Calu3 (cell line): ENCODE measurements around the gene AKAP12. TPM values are rescaled to one million over a fixed set of nuclear protein-coding genes. Genes with fewer than 3 reads are reported as not detected.

Experiments
- BruUV-seq: library from RNA; stranded (reverse); fragments of 400-500 nt; replicated peaks from 2 replicates; lab custom pipeline; 2021; lab: Mats Ljungman, UMichigan
- CTCF ChIA-PET: fragments of 300-600 bp; sonication (Branson Sonifier 250); formaldehyde crosslinking; loops from one replicate; lab custom pipeline; 2022; ENCODE audit warnings: antibody characterized with exemption; lab: Charles Lee
- DNase-seq: peaks from one replicate; pipeline ENCODE4 v3.0.0; 2022
- H3K27ac Mint-ChIP-seq: one replicate; pipeline ENCODE4 v1.8.0; 2022; ENCODE audit warnings: mixed read lengths; ENCODE audit not compliant: unreplicated experiment
- H3K27me3 Mint-ChIP-seq: one replicate; pipeline ENCODE4 v1.8.0; 2022; ENCODE audit warnings: mixed read lengths; ENCODE audit not compliant: unreplicated experiment
- H3K36me3 Mint-ChIP-seq: one replicate; pipeline ENCODE4 v1.8.0; 2022; ENCODE audit warnings: mild to moderate bottlenecking, moderate library complexity, mixed read lengths; ENCODE audit not compliant: insufficient read depth, unreplicated experiment
- H3K4me1 Mint-ChIP-seq: one replicate; pipeline ENCODE4 v1.8.0; 2022; ENCODE audit warnings: mild to moderate bottlenecking, low read depth, mixed read lengths; ENCODE audit not compliant: unreplicated experiment
- H3K4me3 Mint-ChIP-seq: one replicate; pipeline ENCODE4 v1.8.0; 2022; ENCODE audit warnings: mild to moderate bottlenecking, low read depth, moderate library complexity, mixed read lengths; ENCODE audit not compliant: unreplicated experiment
- H3K9me3 Mint-ChIP-seq: one replicate; pipeline ENCODE4 v1.8.0; 2022; ENCODE audit warnings: low read depth, mixed read lengths; ENCODE audit not compliant: unreplicated experiment
- CTCF ChIP-seq: fragments of 200-600 bp; IDR thresholded peaks from one replicate; pipeline ENCODE4 v1.8.0; 2022; ENCODE audit warnings: antibody characterized with exemption; ENCODE audit not compliant: unreplicated experiment
- intact Hi-C: fragments of 100-400 bp; cut with micrococcal nuclease; formaldehyde crosslinking; loops from one replicate; pipeline ENCODE4 v1.10.0; 2022; ENCODE audit not compliant: unreplicated experiment
- total RNA-seq: library from RNA; stranded (reverse); gene quantifications from 2 replicates; pipeline ENCODE4 v1.2.3, GENCODE V29; 2022

AKAP12 gene
- total RNA-seq, 1 experiment from 2014 or later: 31.8 TPM

DNA sequence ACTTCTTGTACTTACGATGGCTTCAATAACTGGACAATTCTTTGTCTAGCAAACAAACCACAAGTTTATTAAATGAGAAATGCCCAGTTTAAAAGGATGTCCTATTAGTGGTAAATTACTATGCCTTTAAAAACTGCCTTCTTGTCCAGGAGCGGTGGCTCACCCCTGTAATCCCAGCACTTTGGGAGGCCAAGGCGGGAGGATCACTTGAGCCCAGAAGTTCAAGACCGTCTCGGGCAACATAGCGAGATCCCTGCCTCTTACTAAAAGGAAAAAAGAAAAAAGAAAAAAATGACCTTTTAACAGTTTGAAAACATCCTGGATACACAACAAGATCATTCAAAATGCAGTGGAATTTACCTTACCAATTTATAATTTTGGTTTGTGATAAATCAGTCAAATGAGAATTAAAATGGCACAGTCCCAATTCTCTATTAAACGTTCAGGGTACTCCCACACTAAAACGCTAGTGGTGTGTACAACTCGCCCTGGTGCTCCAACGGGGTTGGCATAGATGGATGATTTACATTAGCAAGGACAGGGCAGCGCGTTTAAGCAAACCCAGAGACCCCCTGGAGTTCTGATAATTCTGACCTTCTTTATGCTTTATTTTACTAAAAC, 149.3 kb downstream of the AKAP12 start:
- Mint-ChIP-seq H3K9me3 (no peaks in the 10 kb centered on the region), H3K4me3 (peak overlapping the region; percentile 86), H3K27ac (peak overlapping the region; percentile 70), H3K4me1 (peaks cover 19% of the 10 kb centered on the region), H3K27me3 (no peaks in the 10 kb centered on the region), H3K36me3 (peaks cover 41% of the 10 kb centered on the region)
- no peak for DNase-seq
- no TSS peak for BruUV-seq
- intact Hi-C loops: no loop called here
- TF ChIP-seq CTCF: no peak
- CTCF ChIA-PET: no interaction called here

- DNase-seq: peak; percentile 25
- no peak for TF ChIP-seq CTCF
- Mint-ChIP-seq H3K9me3 (no peaks in the 10 kb centered on the region), H3K27me3 (no peaks in the 10 kb centered on the region), H3K4me3 (peak overlapping the region; percentile 86), H3K36me3 (peaks cover 41% of the 10 kb centered on the region), H3K4me1 (peaks cover 14% of the 10 kb centered on the region), H3K27ac (peak overlapping the region; percentile 70)
- intact Hi-C loops: no loop called here
- BruUV-seq: no TSS peak
- CTCF ChIA-PET: no interaction called here
Observed at GRCh38 chr6:151389618-151390275, 150.0 kb downstream of the AKAP12 start.

DNA sequence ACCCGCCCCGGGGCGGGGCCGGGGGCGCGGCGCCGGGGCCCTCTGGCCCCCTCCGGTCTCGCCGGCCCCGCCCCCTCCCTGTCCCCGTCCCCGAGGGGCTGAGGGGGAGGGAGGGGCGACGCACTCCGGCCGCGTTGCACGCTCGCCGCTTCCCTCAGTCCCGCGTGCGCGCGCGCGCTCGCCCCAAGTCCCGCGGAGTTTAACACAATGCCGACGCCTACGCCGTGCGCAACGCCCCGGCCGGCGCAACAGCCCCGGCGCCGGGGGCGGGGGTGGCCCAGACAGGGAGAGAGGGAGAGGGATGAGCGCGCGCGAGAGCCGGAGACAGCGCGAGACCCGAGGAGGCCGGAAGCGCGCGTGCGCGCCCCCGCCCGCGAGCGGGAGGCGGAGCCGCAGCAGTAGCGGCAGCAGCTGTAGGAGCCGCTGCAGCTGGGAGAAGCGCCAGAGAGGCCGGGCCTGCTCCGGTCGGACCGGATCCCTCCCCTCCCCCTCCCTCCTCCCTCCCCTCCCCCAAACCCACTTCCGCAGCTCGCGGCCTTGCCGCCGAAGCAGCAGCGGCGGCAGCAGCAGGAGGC, 150.6 kb downstream of the AKAP12 start:
- no TSS peak for BruUV-seq
- intact Hi-C loops: no loop called here
- Mint-ChIP-seq H3K4me3 (peak overlapping the region; percentile 86), H3K4me1 (peaks cover 14% of the 10 kb centered on the region), H3K27me3 (no peaks in the 10 kb centered on the region), H3K36me3 (peaks cover 43% of the 10 kb centered on the region), H3K27ac (no peak overlapping the region), H3K9me3 (no peaks in the 10 kb centered on the region)
- CTCF ChIA-PET: no interaction called here
- peak; percentile 95 for DNase-seq
- TF ChIP-seq CTCF: no peak

DNA sequence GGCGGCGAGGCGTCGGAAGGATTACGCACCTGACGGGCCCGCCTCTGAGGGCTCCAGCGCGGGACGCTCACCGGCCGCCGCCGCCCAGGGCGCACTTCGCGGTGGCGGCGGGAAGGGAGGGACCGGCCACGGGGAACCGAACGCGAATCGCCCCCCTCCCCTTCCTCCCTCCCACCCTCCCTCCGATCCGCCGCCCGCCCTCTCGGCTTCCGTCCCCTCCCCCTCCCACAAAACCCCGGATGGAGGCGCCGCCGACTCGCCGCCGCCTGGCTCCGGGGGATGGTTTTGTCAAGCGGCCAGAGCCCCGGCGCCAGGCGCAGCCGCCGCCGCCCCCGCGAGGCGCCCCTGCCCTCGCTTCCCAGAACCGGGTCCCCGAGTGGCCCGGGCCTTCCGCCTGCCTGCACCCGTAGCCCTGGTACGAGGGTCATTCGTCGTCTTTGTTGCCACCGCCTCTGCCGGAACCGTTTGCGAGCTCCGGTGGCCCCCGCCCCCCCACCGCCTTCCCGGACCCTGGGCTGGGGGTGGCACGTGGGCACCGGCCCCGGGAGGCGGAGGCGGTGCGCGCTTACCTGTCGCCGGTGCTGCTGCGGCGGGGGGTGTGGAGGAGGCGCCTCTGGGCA, 151.2 kb downstream of the AKAP12 start:
- BruUV-seq: no TSS peak
- CTCF ChIA-PET: no interaction called here
- Mint-ChIP-seq H3K36me3 (peaks cover 46% of the 10 kb centered on the region), H3K9me3 (no peaks in the 10 kb centered on the region), H3K27me3 (no peaks in the 10 kb centered on the region), H3K4me1 (peaks cover 14% of the 10 kb centered on the region), H3K4me3 (peak overlapping the region; percentile 86), H3K27ac (no peak overlapping the region)
- intact Hi-C loops: no loop called here
- TF ChIP-seq CTCF: no peak
- DNase-seq: peak; percentile 71
